ENCODE data around the gene NDUFA11.

The NDUFA11 gene

GRCh38 chr19:5891938-5892771 lies 11.4 kb downstream of the NDUFA11 start:
- Histone ChIP-seq H3K4me3 (ENCODE audit: low read depth, low read length) (no peak overlapping the region), H3K4me1 (ENCODE audit: control insufficient read depth, insufficient read depth, low read length) (no peaks in the 10 kb centered on the region; the same call in 1 of the 2 replicates), H3K27ac (ENCODE audit: extremely low read depth, low read depth, low read length) (no peak overlapping the region), H3K36me3 (ENCODE audit: control insufficient read depth in 2 of 2, insufficient read depth in 1 of 2, low read length in 2 of 2) (peaks cover 0 to 27% of the 10 kb centered on the region in 2 experiments; a peak in 1 of 3 replicates), H3K9me3 (ENCODE audit: control insufficient read depth, insufficient read depth, low read depth, low read length) (no peaks in the 10 kb centered on the region)
- ChIA-PET POLR2A (interaction anchor here (2.3 to 3.8 kb wide), 3 partner anchors 11 to 88 kb away, joined by 10 to 25 read pairs (median 19); partner anchors contain the start of genes NDUFA11 and VMAC), CTCF (interaction anchor here (0.6 to 5.3 kb wide), 11 partner anchors 9 to 117 kb away, joined by 3 to 65 read pairs (median 4); partner anchors contain the start of gene NRTN)
- TF ChIP-seq KLF1 (tag by site-specific recombination; IDR thresholded peaks at IDR 0.05) (0 out of 2 replicates have a peak, but pooled peaks have one; percentile 7), ZBTB6 (tag by site-specific recombination; IDR thresholded peaks at IDR 0.05) (no peak), ZNF610 (tag by site-specific recombination; IDR thresholded peaks at IDR 0.05; ENCODE audit: borderline replicate concordance) (no peak; the same call in 1 of the 2 replicates), ZBTB48 (tag by site-specific recombination; IDR thresholded peaks at IDR 0.05) (0 out of 2 replicates have a peak, but pooled peaks have one; percentile 29), ZNF2 (tag by site-specific recombination; IDR thresholded peaks at IDR 0.05) (peak; percentile 48; the same call in 1 of the 2 replicates), CTCF (tag by site-specific recombination; IDR thresholded peaks at IDR 0.05) (peak; percentile 91), ZNF561 (tag by site-specific recombination; IDR thresholded peaks at IDR 0.05; ENCODE audit: borderline replicate concordance) (0 out of 2 replicates have a peak, but pooled peaks have one; percentile 32), GLIS1 (tag by site-specific recombination; IDR thresholded peaks at IDR 0.05) (peak; percentile 90), ZNF549 (tag by site-specific recombination; IDR thresholded peaks at IDR 0.05) (no peak), ZFHX2 (tag by site-specific recombination; conservative IDR thresholded peaks at IDR 0.05) (peak; percentile 52), ZNF654 (tag by site-specific recombination; IDR thresholded peaks at IDR 0.05; ENCODE audit: low read depth) (peak; percentile 33; the same call in 1 of the 2 replicates), IKZF3 (tag by site-specific recombination; IDR thresholded peaks at IDR 0.05) (no peak), KLF10 (tag by site-specific recombination; IDR thresholded peaks at IDR 0.05) (no peak), ZIC2 (tag by site-specific recombination; IDR thresholded peaks at IDR 0.05) (peak; percentile 52), ZNF157 (tag by site-specific recombination; IDR thresholded peaks at IDR 0.05) (no peak)

GRCh38 chr19:5891572-5891937 lies 12.0 kb downstream of the NDUFA11 start:
- Histone ChIP-seq H3K27ac (ENCODE audit: extremely low read depth, low read depth, low read length) (no peak overlapping the region), H3K36me3 (ENCODE audit: control insufficient read depth in 2 of 2, insufficient read depth in 1 of 2, low read length in 2 of 2) (peaks cover 0 to 21% of the 10 kb centered on the region in 2 experiments; a peak in 1 of 3 replicates), H3K9me3 (ENCODE audit: control insufficient read depth, insufficient read depth, low read depth, low read length) (no peaks in the 10 kb centered on the region), H3K4me1 (ENCODE audit: control insufficient read depth, insufficient read depth, low read length) (no peaks in the 10 kb centered on the region; the same call in 1 of the 2 replicates), H3K4me3 (ENCODE audit: low read depth, low read length) (no peak overlapping the region)
- CTCF ChIA-PET, result interaction anchor here (0.6 to 5.3 kb wide), 8 partner anchors 10 to 131 kb away, joined by 3 to 65 read pairs (median 6); partner anchors contain the start of gene NRTN
- POLR2A ChIA-PET, result interaction anchor here (0.6 to 3.8 kb wide), 4 partner anchors 12 to 1939 kb away, joined by 5 to 25 read pairs (median 14); partner anchors contain the start of genes NDUFA11 and VMAC
- TF ChIP-seq ZSCAN4 (tag by site-specific recombination; IDR thresholded peaks at IDR 0.05) (no peak), ZNF558 (tag by site-specific recombination; IDR thresholded peaks at IDR 0.05) (no peak), AEBP2 (tag by site-specific recombination; IDR thresholded peaks at IDR 0.05; ENCODE audit: borderline replicate concordance) (no peak), ZNF521 (tag by site-specific recombination; IDR thresholded peaks at IDR 0.05) (no peak), ZNF148 (tag by site-specific recombination; IDR thresholded peaks at IDR 0.05; ENCODE audit: borderline replicate concordance) (no peak), WT1 (tag by site-specific recombination; IDR thresholded peaks at IDR 0.05) (no peak), ZBTB48 (tag by site-specific recombination; IDR thresholded peaks at IDR 0.05) (no peak), ZNF112 (tag by site-specific recombination; IDR thresholded peaks at IDR 0.05) (no peak), ZNF174 (tag by site-specific recombination; IDR thresholded peaks at IDR 0.05) (no peak)
